HG03135 (cell line): ENCODE data around the gene WDFY2.

Source experiments
- ATAC-seq: cut with Tn5 transposase; IDR thresholded peaks from one replicate; pipeline ENCODE4 v1.9.1; 2021; ENCODE audit warnings: mild to moderate bottlenecking, moderate library complexity; ENCODE audit not compliant: unreplicated experiment

WDFY2 gene

DNA sequence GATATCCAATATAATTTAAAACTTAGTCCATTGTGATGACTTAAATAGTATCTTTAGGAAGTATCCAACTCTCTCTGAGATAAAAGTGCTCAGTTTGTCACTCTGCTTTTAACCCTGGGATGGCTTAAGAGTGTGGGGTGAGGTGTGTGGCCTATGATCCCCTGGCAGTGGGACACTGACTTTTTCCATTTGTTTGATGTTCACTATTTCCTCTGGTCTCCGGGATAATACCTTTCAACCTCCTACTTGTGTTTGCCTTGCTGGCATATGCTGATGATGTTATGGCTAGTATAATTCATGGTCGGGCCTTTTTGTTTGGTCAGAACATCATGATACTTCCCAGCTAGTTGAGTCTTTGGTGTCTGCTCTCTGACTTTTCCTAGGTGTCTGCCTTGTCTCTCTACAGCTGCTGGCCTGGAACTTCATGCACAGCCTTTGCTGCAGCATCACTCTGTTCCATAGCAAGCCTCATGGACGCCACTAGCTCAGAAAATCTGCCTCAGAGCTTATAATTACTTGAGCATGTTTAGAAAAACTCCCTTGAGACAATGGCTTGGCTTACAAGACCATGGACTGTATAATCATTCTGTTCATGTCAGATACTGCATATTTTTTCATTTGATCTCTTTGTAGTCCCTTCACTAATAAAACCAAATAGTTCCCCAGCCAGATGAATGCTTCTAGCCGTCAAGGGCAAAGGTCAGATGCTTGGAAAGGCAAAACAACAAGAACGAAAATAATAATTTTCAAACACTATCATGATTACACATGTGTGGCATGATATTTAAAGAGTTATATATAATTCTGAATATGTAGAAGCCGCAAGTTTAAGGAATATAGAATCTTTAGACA, 75.2 kb downstream of the WDFY2 start:
- no peak for ATAC-seq

DNA sequence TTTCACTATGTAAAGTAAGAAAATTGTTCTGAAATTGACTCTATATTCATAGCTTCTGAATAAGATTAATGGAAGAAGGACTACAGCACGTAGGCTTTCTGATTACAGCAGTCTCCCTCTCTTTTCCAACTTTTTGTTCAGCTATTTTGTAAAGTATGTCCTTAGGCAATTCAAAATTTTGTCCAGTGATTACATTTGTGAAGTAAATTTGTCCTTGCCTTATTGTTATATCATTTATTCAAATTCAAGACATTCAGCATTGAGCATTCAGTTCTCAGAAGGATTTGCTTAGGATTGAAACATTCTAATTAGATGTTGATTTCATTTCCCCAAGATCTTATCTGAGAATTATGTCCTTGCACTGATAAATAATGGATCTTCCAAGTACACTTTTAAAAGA, 76.6 kb downstream of the WDFY2 start:
- ATAC-seq, result no peak

DNA sequence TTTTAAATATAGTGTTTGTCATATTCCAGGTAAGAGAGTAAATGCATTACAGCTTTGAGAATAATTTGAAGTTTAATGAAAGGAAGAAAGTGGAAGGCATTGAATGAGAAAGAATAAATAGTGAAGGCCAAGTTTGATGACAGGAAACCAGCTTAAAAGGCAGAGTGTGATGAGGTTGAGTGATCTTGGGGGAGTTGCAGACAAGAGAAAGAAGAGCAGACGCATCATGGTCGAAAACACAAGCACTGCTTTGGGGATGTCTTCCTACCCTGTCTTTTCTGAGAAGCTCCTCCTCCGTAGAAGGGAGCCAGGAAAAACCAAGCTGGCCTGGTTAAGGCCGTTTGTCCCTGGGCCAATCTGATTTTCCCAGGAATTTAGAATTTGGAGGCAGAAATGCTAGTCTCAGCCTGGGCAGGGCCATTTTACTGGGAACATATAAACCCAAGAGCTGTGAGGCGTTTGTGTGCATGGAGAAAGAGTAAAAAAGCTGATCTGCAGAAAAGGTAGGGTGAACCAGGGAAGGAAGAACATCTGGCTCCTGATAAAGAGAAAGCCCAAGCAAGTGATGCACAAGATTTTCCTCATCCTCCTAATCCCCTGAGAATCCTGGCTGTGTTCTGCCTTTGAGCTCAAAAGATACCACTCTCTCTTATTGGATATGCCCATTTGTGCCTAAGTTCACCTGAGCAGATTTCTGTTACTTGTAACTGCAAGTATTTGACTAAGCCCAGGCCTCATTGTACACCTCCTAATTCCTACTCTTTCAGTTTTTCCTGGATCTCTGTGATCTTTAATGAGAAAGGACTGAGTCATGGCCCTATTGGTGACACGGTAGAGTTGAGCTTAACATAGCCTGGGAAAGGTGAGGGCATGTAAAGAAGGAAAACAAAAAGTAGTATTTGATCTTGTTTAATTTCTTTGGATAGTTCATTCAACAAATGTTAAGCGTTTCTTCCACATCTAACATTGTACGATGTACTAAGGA, 80.0 kb downstream of the WDFY2 start:
- ATAC-seq, result no peak

- no peak for ATAC-seq
These were observed 81.2 kb downstream of the WDFY2 start for GRCh38 chr13:51665456-51665855.

DNA sequence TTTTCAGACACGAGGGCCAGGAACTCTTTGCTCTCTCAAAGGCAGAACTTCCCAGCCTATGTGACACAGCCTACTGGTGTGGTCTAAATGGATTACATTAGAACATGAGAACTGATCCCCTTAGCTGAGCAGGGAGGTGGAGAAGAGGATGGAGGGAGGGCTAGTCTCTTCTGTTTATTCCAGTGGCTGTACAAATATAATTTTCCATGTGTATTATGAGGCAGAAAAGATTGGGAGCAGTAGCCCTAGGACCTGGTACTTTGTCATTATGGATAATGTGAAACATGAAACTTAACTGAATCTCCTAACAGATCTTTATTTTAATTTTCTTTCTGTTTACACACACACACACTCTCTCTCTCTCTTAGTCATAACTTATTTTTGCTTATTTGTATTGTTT, 82.1 kb downstream of the WDFY2 start:
- no peak for ATAC-seq

GRCh38 chr13:51666839-51667238, 82.6 kb downstream of the WDFY2 start:
- ATAC-seq, result no peak

DNA sequence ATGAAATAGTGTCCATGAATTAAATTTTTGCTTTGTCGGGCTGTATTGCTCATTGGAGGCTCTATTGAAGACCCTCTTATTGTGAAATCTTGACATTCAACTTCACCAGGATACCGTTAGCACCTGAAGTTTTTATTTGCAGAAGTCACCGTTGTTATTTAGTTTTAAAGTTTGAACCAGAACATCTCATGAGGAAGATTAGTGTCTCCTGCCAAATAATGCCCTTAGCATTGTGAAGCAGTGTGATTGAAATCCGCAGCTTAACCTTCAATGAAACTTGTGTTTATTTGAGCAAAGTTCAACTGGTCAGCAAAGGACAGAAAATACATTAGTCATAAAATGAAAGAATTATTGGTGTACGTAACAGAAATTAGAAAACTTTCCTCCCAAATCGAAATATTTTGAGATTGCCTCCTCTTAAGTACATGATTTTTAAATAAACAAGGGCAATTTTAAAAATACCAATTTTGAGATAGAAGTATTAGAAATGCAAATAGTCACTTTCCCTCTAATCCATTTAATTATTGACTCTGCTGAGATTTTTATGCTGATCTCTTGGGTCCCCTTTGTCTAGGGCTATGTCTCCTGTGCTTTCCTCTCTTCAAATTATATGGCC, 84.4 kb downstream of the WDFY2 start:
- ATAC-seq, result no peak

DNA sequence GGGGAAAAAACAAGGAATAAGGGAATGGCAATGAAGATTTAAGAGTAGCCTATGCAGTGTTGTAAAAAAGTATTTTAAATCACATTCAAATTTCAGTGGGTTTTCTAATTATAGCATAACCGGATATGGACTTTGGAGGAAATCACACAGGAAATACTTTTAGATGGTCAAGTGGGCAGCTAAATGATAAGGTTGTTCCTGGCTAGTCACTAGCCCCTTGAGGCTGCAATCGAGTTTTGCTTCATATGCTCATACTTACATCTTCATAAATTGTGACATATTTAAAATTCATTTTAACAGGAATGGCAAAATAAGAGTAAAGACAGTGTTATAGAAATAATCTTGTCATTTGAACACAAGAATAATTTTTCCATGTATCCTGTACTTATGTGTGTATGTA, 88.9 kb downstream of the WDFY2 start:
- ATAC-seq, result no peak

GRCh38 chr13:51674276-51674675, 90.0 kb downstream of the WDFY2 start:
- ATAC-seq, result no peak

DNA sequence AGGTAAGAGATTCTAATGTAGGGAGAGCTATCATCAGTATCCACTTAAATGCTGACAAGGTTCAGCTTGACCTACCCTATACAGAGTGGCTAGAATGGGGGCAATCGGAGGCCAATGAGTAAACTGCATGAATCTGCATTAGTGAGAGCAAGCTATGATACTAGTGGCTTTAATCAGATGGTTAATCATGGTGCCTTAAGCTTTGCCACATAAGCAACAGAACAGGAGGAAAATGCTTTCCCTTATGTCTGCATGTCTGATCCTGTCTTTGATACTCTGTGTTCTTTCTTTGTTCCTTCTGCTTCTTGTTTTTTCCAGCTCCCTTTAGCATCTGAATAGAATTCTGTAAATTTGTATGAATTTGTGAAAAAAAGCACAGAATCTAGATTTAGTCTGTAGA, 91.1 kb downstream of the WDFY2 start:
- ATAC-seq, result no peak

DNA sequence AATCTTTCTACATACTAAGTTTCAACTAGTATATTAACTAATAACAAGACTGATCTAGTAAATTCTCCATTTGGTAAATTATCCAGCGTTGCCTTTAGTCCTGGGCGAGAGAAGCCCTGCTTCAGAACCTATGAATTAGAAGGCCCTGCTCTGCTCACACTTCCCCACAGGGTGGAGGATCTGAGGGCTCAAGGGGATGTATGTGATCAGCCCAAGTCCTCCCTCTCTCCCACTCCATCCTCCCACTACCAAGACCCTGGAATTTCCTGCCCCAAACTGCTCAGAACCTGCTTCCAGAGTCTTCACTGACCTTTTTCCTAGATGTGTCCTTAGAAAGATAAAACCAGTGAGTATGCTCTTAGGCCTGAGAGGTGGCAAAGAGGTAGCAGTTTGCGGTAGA, 91.6 kb downstream of the WDFY2 start:
- no peak for ATAC-seq

DNA sequence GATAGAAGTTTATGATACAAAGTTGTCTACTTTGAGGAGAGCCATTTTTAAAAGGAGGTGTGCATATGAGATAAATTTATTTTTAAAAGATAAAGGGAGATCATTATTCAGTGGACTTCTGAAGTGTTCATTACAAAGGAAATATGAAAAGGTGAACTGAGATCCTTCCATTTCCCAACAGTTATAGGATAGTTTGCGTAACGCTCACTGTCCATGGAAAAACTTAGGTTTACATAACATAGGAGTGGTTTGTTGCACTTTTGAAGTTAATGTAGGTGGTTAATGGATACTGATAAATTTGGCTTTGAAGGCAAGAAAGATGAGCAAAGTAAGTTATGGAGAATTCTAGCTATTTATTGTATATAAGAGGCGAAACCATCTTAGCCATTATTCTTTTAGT, 92.5 kb downstream of the WDFY2 start:
- no peak for ATAC-seq

GRCh38 chr13:51678420-51678819, 94.2 kb downstream of the WDFY2 start:
- no peak for ATAC-seq

GRCh38 chr13:51679616-51680015, 95.4 kb downstream of the WDFY2 start:
- ATAC-seq, result no peak

- no peak for ATAC-seq
These were observed 96.9 kb downstream of the WDFY2 start for GRCh38 chr13:51681037-51681678.

DNA sequence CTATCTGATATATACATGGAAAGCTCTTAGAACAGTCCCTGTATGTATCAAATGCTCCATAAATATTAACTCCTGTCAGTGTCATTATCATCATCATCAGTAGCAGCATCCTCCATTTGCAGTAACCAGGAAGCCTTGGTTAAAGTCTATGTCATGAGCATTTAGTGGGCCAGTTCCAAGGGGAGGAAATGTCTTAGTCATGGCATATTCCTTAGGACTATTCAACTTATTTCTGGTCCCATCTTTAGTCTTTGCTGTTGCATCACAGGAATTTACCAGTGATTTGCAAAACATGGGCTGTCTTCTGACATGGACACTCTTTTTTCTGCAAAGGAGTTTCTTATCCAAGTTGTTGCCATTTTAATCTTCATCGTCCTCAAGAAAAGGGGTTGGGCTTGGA, 98.4 kb downstream of the WDFY2 start:
- no peak for ATAC-seq

- no peak for ATAC-seq
These were observed 99.3 kb downstream of the WDFY2 start for GRCh38 chr13:51683597-51683996.

- ATAC-seq, result no peak
These were observed 99.8 kb downstream of the WDFY2 start for GRCh38 chr13:51684076-51684475.

DNA sequence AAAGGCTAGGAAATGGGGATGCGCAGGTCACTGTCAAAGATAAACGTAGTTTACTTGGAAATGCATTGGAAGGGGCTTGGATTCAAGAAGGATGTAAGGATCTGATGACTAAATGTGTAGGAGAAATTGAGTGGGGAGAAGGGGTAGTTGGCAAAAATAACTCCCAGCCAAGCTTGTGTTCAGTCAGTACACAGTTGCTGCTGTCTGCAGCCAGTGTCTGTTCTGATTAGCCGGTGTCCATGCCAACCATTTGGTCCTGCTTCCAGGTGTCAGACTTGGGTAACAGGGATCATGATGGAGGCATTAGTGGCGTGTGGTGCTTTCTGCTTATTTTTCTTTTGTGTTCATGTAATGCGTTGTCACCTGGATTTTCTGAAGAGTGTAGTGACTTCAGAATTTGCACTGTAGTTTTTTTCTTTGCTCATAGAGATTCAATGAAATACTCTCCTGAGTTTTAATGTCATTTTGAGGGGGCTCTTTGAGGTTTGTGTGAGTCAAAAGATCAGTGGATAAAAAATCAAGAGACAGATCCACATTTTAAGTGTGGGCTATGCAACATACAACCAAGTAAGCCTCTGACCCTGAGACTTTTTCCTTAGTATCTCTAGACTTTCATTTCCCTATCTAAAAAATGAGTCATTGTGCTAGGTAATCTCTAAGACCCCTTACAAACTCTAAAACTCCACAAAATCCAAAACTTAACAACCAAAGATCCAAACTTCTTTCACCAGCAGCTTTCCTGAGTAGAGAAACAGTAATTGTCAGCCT, 103.9 kb downstream of the WDFY2 start:
- no peak for ATAC-seq
